Sigmoid colon (tissue), 7 donors: Measurements from ENCODE around the gene ASB7. TPM values are rescaled to one million over a fixed set of nuclear protein-coding genes. Genes with fewer than 3 reads are reported as not detected.

Experiments
- DNase-seq: peaks from one replicate; pipeline ENCODE4 v3.0.0-alpha.2; 2019
- H3K27ac ChIP-seq, 4 donors: fragments of 200-600 bp; sonication (generic); one replicate each; pipeline ENCODE4 v1.5.1; 2016 to 2019; ENCODE audit warnings: mild to moderate bottlenecking in 1 of 4
- H3K27me3 ChIP-seq, 3 donors: fragments of 200-600 bp; sonication (generic); one replicate each; pipeline ENCODE4 v1.5.1; 2019; ENCODE audit warnings: mild to moderate bottlenecking in 1 of 3
- H3K36me3 ChIP-seq, 4 donors: fragments of 200-600 bp; sonication (generic); one replicate each; pipeline ENCODE4 v1.5.1; 2016 to 2019
- H3K4me1 ChIP-seq, 4 donors: fragments of 200-600 bp; sonication (generic); one replicate each; pipeline ENCODE4 v1.5.1; 2017 to 2019
- H3K4me3 ChIP-seq, 4 donors: fragments of 200-600 bp; sonication (generic); one replicate each; pipeline ENCODE4 v1.5.1; 2017 to 2019; ENCODE audit warnings: mild to moderate bottlenecking in 2 of 4, moderate library complexity in 1 of 4
- H3K9me3 ChIP-seq, 4 donors: fragments of 200-600 bp in 3 of 4; sonication (generic) in 3 of 4; one replicate each; pipeline versions ENCODE4 v1.5.1 to v1.6.1; 2013 to 2019
- CTCF ChIP-seq, 4 experiments: fragments of 450-650 bp in 3 of 4; fragments of 200-600 bp in 1 of 4; IDR thresholded peaks; one replicate each; pipeline ENCODE4 v1.5.1; 2016 to 2019; ENCODE audit warnings: antibody characterized with exemption in 4 of 4, mild to moderate bottlenecking in 3 of 4, moderate library complexity in 2 of 4
- EP300 ChIP-seq, 4 donors: sonication (generic); formaldehyde crosslinking; IDR thresholded peaks; one replicate each; pipeline ENCODE4 v1.6.1; 2017; ENCODE audit warnings: antibody characterized with exemption in 4 of 4
- POLR2A ChIP-seq, 2 donors: fragments of 450-650 bp; IDR thresholded peaks; one replicate each; pipeline ENCODE4 v1.6.1; 2016; ENCODE audit warnings: antibody characterized with exemption in 2 of 2, mild to moderate bottlenecking in 2 of 2, moderate library complexity in 2 of 2
- POLR2AphosphoS5 ChIP-seq, 4 donors: sonication (generic); formaldehyde crosslinking; IDR thresholded peaks; one replicate each; pipeline ENCODE4 v1.6.1; 2017; ENCODE audit warnings: antibody characterized with exemption in 4 of 4
- WGBS, 2 donors: extraction: QIAGEN DNeasy Blood & Tissue Kit; methylation state at CpG; one replicate each; pipeline ENCODE4 v1.1.7; 2013; 5-methylcytosine and 5-hydroxymethylcytosine counted together
- intact Hi-C: fragments of 100-400 bp; cut with DNase I; formaldehyde crosslinking; loops from one replicate; pipeline ENCODE4 v1.15.1; 2023
- polyA plus RNA-seq, 3 donors: library from polyadenylated mRNA; stranded (reverse); fragments of 200-250 nt; gene quantifications; one replicate each; pipeline ENCODE4 v1.2.3, GENCODE V29; 2013
- total RNA-seq, 4 donors: library from RNA; depleted of rRNA; stranded (reverse); fragments of >200 nt; gene quantifications; one replicate each; pipeline ENCODE4 v1.1.0, GENCODE V29; 2016
- donor health status: healthy with polysubstance abuse.
- donor health status: Bipolar disorder and iron deficiency.
- donor health status: healthy.

Gene ASB7
- total and polyA plus RNA-seq, 7 donors, result 7.2 to 15.7 (median 10.7) TPM

- DNase-seq, result no peak
- no peak overlapping the region for H3K27ac ChIP-seq
- no peaks in the 10 kb centered on the region for H3K9me3 ChIP-seq
- H3K36me3 ChIP-seq, result peaks cover 9 to 49% (median 26%) of the 10 kb centered on the region in 4 donors
- intact Hi-C loops, result no loop called here
- TF ChIP-seq CTCF (IDR thresholded peaks at IDR 0.05) (no peak), POLR2AphosphoS5 (IDR thresholded peaks at IDR 0.05) (no peak)
- H3K4me3 ChIP-seq, result no peak overlapping the region
- no peaks in the 10 kb centered on the region for H3K27me3 ChIP-seq
- WGBS, 2 donors, result 91 to 95% methylated on average over 2 of the region's 2 CpGs
- no peaks in the 10 kb centered on the region for H3K4me1 ChIP-seq
Measured at GRCh38 chr15:100612539-100612938, 10.2 kb downstream of the ASB7 start.

DNA sequence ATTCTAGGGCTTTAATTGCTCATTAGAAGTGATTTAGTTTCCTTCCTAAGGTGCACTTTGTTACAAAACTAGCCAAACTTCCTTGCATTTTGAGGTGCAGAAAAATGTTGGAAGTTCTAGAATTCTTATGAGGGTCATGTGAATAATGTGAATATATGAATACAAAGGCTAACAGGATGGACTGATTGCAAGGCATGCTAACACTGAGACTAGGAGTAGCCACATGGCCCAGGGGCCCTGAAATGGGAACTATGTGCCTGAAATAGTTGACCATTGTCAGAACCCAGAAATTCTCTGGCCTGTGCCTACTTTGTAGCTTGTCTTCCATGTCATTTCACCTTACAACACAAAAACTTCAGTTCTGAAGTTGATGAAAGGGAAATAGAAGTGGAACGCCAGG lies 10.8 kb downstream of the ASB7 start:
- TF ChIP-seq POLR2A (IDR thresholded peaks at IDR 0.05) (no peak), EP300 (IDR thresholded peaks at IDR 0.05) (no peak), CTCF (IDR thresholded peaks at IDR 0.05) (no peak), POLR2AphosphoS5 (IDR thresholded peaks at IDR 0.05) (no peak)
- Histone ChIP-seq H3K27me3 (no peaks in the 10 kb centered on the region), H3K4me3 (no peak overlapping the region), H3K9me3 (no peaks in the 10 kb centered on the region), H3K36me3 (peaks cover 9 to 43% (median 26%) of the 10 kb centered on the region in 4 donors), H3K27ac (no peak overlapping the region), H3K4me1 (no peaks in the 10 kb centered on the region)
- intact Hi-C loops, result no loop called here
- 98 to 99% methylated on average over 1 of the region's 1 CpG for WGBS, 2 donors
- DNase-seq, result no peak

- WGBS, 2 donors, result 14 to 68% methylated on average over 2 of the region's 2 CpGs
- H3K36me3 ChIP-seq, result peaks cover 9 to 42% (median 26%) of the 10 kb centered on the region in 4 donors
Measured at GRCh38 chr15:100614336-100614735, 11.9 kb downstream of the ASB7 start.

GRCh38 chr15:100614918-100615317 lies 12.5 kb downstream of the ASB7 start:
- Histone ChIP-seq H3K27ac (no peak overlapping the region), H3K4me3 (no peak overlapping the region), H3K4me1 (no peaks in the 10 kb centered on the region), H3K36me3 (peaks cover 9 to 37% (median 26%) of the 10 kb centered on the region in 4 donors), H3K9me3 (no peaks in the 10 kb centered on the region), H3K27me3 (no peaks in the 10 kb centered on the region)
- 28 to 72% methylated on average over 4 of the region's 4 CpGs for WGBS, 2 donors
- no peak for TF ChIP-seq EP300 (IDR thresholded peaks at IDR 0.05)
- no peak for DNase-seq
- intact Hi-C loops, result no loop called here

More at GRCh38 chr15:100614336-100614735, 11.9 kb downstream of the ASB7 start:
- no peaks in the 10 kb centered on the region for H3K27me3 ChIP-seq
- H3K9me3 ChIP-seq, result no peaks in the 10 kb centered on the region
- no peaks in the 10 kb centered on the region for H3K4me1 ChIP-seq
- H3K4me3 ChIP-seq, result no peak overlapping the region
- H3K27ac ChIP-seq, result no peak overlapping the region
- no peak for DNase-seq
- TF ChIP-seq CTCF (IDR thresholded peaks at IDR 0.05) (no peak), POLR2AphosphoS5 (IDR thresholded peaks at IDR 0.05) (no peak), POLR2A (IDR thresholded peaks at IDR 0.05) (no peak), EP300 (IDR thresholded peaks at IDR 0.05) (no peak)
- intact Hi-C loops, result no loop called here

- DNase-seq, result no peak
- 8 to 44% methylated on average over 5 of the region's 5 CpGs for WGBS, 2 donors
Measured at GRCh38 chr15:100615801-100616200, 13.4 kb downstream of the ASB7 start.

More at GRCh38 chr15:100615801-100616200, 13.4 kb downstream of the ASB7 start:
- Histone ChIP-seq H3K4me1 (no peaks in the 10 kb centered on the region), H3K36me3 (peaks cover 9 to 33% (median 20%) of the 10 kb centered on the region in 4 donors), H3K4me3 (no peak overlapping the region), H3K27me3 (no peaks in the 10 kb centered on the region), H3K9me3 (no peaks in the 10 kb centered on the region), H3K27ac (no peak overlapping the region)
- intact Hi-C loops, result no loop called here
- TF ChIP-seq EP300 (IDR thresholded peaks at IDR 0.05), result no peak
- no peak for TF ChIP-seq POLR2AphosphoS5 (IDR thresholded peaks at IDR 0.05)
- TF ChIP-seq CTCF (IDR thresholded peaks at IDR 0.05), result no peak
- TF ChIP-seq POLR2A (IDR thresholded peaks at IDR 0.05), result no peak
